Lower leg skin (tissue), 3 donors: ENCODE measurements around the gene S100A5.

Experiments
- CTCF ChIP-seq, 3 donors: fragments of 450-650 bp; IDR thresholded peaks; one replicate each; pipeline ENCODE4 v1.5.1; 2016; ENCODE audit warnings: antibody characterized with exemption in 3 of 3, mild to moderate bottlenecking in 3 of 3, moderate library complexity in 2 of 3
- POLR2A ChIP-seq, 2 donors: fragments of 450-650 bp; IDR thresholded peaks; one replicate each; pipeline ENCODE4 v1.6.1; 2016 to 2017; ENCODE audit warnings: antibody characterized with exemption in 2 of 2, mild to moderate bottlenecking in 1 of 2, moderate library complexity in 1 of 2

GRCh38 chr1:153527023-153527682 lies 13.6 kb downstream of the S100A5 start:
- TF ChIP-seq CTCF (IDR thresholded peaks at IDR 0.05) (no peak), POLR2A (IDR thresholded peaks at IDR 0.05) (no peak)
